H9 (cell line): ENCODE measurements around the gene KIF21B. TPM values are rescaled to one million over a fixed set of nuclear protein-coding genes. Genes with fewer than 3 reads are reported as not detected.

Experiments
- DNase-seq: peaks from one replicate; pipeline ENCODE4 v3.0.0-alpha.2; 2017
- H2AFZ ChIP-seq: one replicate; pipeline ENCODE4 v1.6.1; 2013; ENCODE audit warnings: mild to moderate bottlenecking, low read length, control low read depth, moderate library complexity
- H2AK5ac ChIP-seq: 2 replicates; pipeline ENCODE4 v1.6.1; 2013; ENCODE audit warnings: low read length, control low read depth, mixed read lengths; ENCODE audit not compliant: insufficient read length
- H2BK120ac ChIP-seq: one replicate; pipeline ENCODE4 v1.6.1; 2013; ENCODE audit warnings: low read depth, mild to moderate bottlenecking, low read length, control low read depth, inconsistent platforms; ENCODE audit not compliant: poor library complexity, severe bottlenecking
- H2BK12ac ChIP-seq: 2 replicates; pipeline ENCODE4 v1.6.1; 2013; ENCODE audit warnings: low read length, control low read depth, mixed read lengths, low read depth; ENCODE audit not compliant: insufficient read length
- H2BK15ac ChIP-seq: 2 replicates; pipeline ENCODE4 v1.6.1; 2013; ENCODE audit warnings: low read depth, low read length, control low read depth
- H2BK20ac ChIP-seq: one replicate; pipeline ENCODE4 v1.6.1; 2013; ENCODE audit warnings: low read depth, mild to moderate bottlenecking, low read length, control low read depth, inconsistent platforms; ENCODE audit not compliant: poor library complexity, severe bottlenecking
- H2BK5ac ChIP-seq: 2 replicates; pipeline ENCODE4 v1.6.1; 2013; ENCODE audit warnings: low read length, control low read depth, mixed read lengths; ENCODE audit not compliant: insufficient read length
- H3K14ac ChIP-seq: 2 replicates; pipeline ENCODE4 v1.6.1; 2013; ENCODE audit warnings: low read length, control low read depth; ENCODE audit not compliant: insufficient read depth
- H3K18ac ChIP-seq: 2 replicates; pipeline ENCODE4 v1.6.1; 2013; ENCODE audit warnings: low read depth, mild to moderate bottlenecking, mixed read lengths, low read length, control low read depth; ENCODE audit not compliant: insufficient read length
- H3K23ac ChIP-seq: 2 replicates; pipeline ENCODE4 v1.6.1; 2013; ENCODE audit warnings: low read length, control low read depth, mixed read lengths, low read depth; ENCODE audit not compliant: insufficient read length
- H3K23me2 ChIP-seq: 2 replicates; pipeline ENCODE4 v1.6.1; 2013; ENCODE audit warnings: low read depth, mild to moderate bottlenecking, mixed read lengths, low read length, control low read depth; ENCODE audit not compliant: insufficient read length, poor library complexity, severe bottlenecking
- H3K27ac ChIP-seq: 2 replicates; pipeline ENCODE4 v1.5.1; 2013; ENCODE audit warnings: low read length, control low read depth, mixed read lengths, low read depth; ENCODE audit not compliant: insufficient read length
- H3K27me3 ChIP-seq: 2 replicates; pipeline ENCODE4 v1.6.1; 2013; ENCODE audit warnings: low read length, control low read depth, inconsistent platforms; ENCODE audit not compliant: insufficient read depth
- H3K4ac ChIP-seq: 2 replicates; pipeline ENCODE4 v1.6.1; 2013; ENCODE audit warnings: low read depth, mild to moderate bottlenecking, control low read depth, inconsistent platforms, low read length, moderate library complexity
- H3K4me1 ChIP-seq: 2 replicates; pipeline ENCODE4 v1.6.1; 2013; ENCODE audit warnings: low read length, control low read depth, inconsistent platforms; ENCODE audit not compliant: insufficient read depth
- H3K4me2 ChIP-seq: 2 replicates; pipeline ENCODE4 v1.6.1; 2013; ENCODE audit warnings: low read length, control low read depth, mixed read lengths; ENCODE audit not compliant: insufficient read length, insufficient read depth
- H3K56ac ChIP-seq: 2 replicates; pipeline ENCODE4 v1.6.1; 2013; ENCODE audit warnings: low read depth, mild to moderate bottlenecking, mixed read lengths, low read length, control low read depth; ENCODE audit not compliant: insufficient read length
- H3K79me1 ChIP-seq: 2 replicates; pipeline ENCODE4 v1.6.1; 2013; ENCODE audit warnings: low read depth, mild to moderate bottlenecking, moderate library complexity, low read length, control low read depth, inconsistent platforms; ENCODE audit not compliant: insufficient read depth, poor library complexity, severe bottlenecking
- H3K79me2 ChIP-seq: 2 replicates; pipeline ENCODE4 v1.6.1; 2013; ENCODE audit warnings: low read length, control low read depth, inconsistent platforms; ENCODE audit not compliant: insufficient read depth
- H3K9ac ChIP-seq: 2 replicates; pipeline ENCODE4 v1.6.1; 2013; ENCODE audit warnings: low read length, control low read depth, mixed read lengths; ENCODE audit not compliant: insufficient read length; ENCODE audit errors: extremely low read depth
- H3K9me3 ChIP-seq: one replicate; pipeline ENCODE4 v1.6.1; 2013; ENCODE audit warnings: low read depth, low read length, inconsistent platforms; ENCODE audit not compliant: control insufficient read depth
- H3T11ph ChIP-seq: one replicate; pipeline ENCODE4 v1.6.1; 2013; ENCODE audit warnings: mild to moderate bottlenecking, low read length, control low read depth, inconsistent platforms
- H4K20me1 ChIP-seq: one replicate; pipeline ENCODE4 v1.6.1; 2013; ENCODE audit not compliant: control insufficient read depth, insufficient read length, insufficient read depth
- H4K5ac ChIP-seq: 2 replicates; pipeline ENCODE4 v1.6.1; 2013; ENCODE audit warnings: low read depth, mild to moderate bottlenecking, mixed read lengths, low read length, control low read depth; ENCODE audit not compliant: insufficient read length
- H4K8ac ChIP-seq: replicated peaks from 2 replicates; pipeline ENCODE4 v1.6.1; 2013; ENCODE audit warnings: low read length, control low read depth, mixed read lengths, low read depth; ENCODE audit not compliant: insufficient read length
- H4K91ac ChIP-seq: 2 replicates; pipeline ENCODE4 v1.6.1; 2013; ENCODE audit warnings: low read depth, mild to moderate bottlenecking, moderate library complexity, mixed read lengths, low read length, control low read depth; ENCODE audit not compliant: insufficient read length
- H3K27ac Mint-ChIP-seq, 3 experiments: 2 replicates in 2 of 3; 3 replicates in 1 of 3; pipeline ENCODE4 v1.8.0; 2020 to 2021; ENCODE audit warnings: mixed read lengths in 3 of 3, mild to moderate bottlenecking in 1 of 3, moderate library complexity in 1 of 3
- H3K27me3 Mint-ChIP-seq: 2 replicates; pipeline ENCODE4 v1.8.0; 2021; ENCODE audit warnings: low read depth, mild to moderate bottlenecking, moderate library complexity, mixed read lengths
- H3K36me3 Mint-ChIP-seq, 3 experiments: 2 replicates in 2 of 3; 3 replicates in 1 of 3; pipeline ENCODE4 v1.8.0; 2020 to 2021; ENCODE audit warnings: low read depth in 3 of 3, mixed read lengths in 3 of 3; ENCODE audit not compliant: insufficient read depth in 1 of 3
- H3K4me1 Mint-ChIP-seq, 2 experiments: 2 replicates each; pipeline ENCODE4 v1.8.0; 2020; ENCODE audit warnings: mixed read lengths in 2 of 2
- H3K4me3 Mint-ChIP-seq, 2 experiments: 2 replicates in 1 of 2; 3 replicates in 1 of 2; pipeline ENCODE4 v1.8.0; 2020 to 2021; ENCODE audit warnings: mild to moderate bottlenecking in 2 of 2, mixed read lengths in 2 of 2, moderate library complexity in 1 of 2
- H3K9me3 Mint-ChIP-seq, 2 experiments: 2 replicates in 1 of 2; 3 replicates in 1 of 2; pipeline ENCODE4 v1.8.0; 2020; ENCODE audit warnings: mild to moderate bottlenecking in 2 of 2, mixed read lengths in 2 of 2, moderate library complexity in 1 of 2
- WGBS: extraction: QIAGEN DNeasy Blood & Tissue Kit; methylation state at CpG from one replicate; pipeline ENCODE4 v1.1.7; 2013; ENCODE audit warnings: missing lambda C conversion rate, low lambda C conversion rate, mixed read lengths; ENCODE audit not compliant: insufficient read length; ENCODE audit errors: extremely low coverage; 5-methylcytosine and 5-hydroxymethylcytosine counted together
- total RNA-seq: library from RNA; stranded (reverse); gene quantifications from 2 replicates; pipeline ENCODE4 v1.2.1, GENCODE V29; 2021
- TF ChIP-seq, protein P1 (sequence below): fragments of 200-600 bp; sonication (generic); conservative IDR thresholded peaks from 3 replicates; pipeline ENCODE4 v1.8.0; 2021; ENCODE audit warnings: antibody characterized with exemption, mild to moderate bottlenecking

Gene KIF21B
- total RNA-seq, 1 experiment from 2014 or later: 7.5 TPM

DNA sequence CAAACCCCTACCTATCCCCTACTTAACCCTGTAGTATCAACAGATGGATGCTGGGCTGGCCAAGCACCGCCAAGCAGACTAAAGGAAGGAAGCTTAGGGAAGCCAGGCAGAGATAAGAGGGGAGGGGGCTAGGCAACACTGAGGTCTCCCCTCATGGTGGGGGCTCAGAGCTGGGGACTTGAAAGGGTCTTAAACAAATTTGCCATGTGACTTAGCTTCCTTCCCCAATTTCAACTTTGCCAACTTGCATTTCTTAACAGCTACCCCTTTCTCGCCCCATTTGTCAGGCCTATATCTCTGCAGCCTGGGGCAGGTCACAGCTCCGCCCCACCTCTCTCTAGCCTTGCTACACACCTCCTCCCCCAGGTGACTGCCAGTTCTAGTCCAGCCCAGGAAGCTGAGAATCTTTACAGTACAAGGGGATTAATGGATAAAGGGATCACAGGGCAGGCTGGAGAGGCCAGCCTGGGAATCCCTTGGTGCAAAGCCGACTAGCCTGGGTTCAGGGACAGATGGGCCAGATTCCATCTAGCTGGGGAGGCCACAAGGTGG is 3.4 kb downstream of the KIF21B start:
- no peaks in the 10 kb centered on the region for H3K79me1 ChIP-seq
- WGBS: no CpG with 5 or more reads among the region's 4 CpGs
- H4K8ac ChIP-seq: no peak overlapping the region
- no peak overlapping the region for H2AFZ ChIP-seq
- peaks cover 12% of the 10 kb centered on the region for H3K4me1 ChIP-seq
- no peak overlapping the region for H2BK5ac ChIP-seq
- no peak overlapping the region for H3K9ac ChIP-seq
- H2BK12ac ChIP-seq: no peak overlapping the region
- H4K91ac ChIP-seq: no peak overlapping the region
- no peaks in the 10 kb centered on the region for H4K20me1 ChIP-seq
- no peak for DNase-seq
- no peak overlapping the region for H2AK5ac ChIP-seq
- H3K27ac Mint-ChIP-seq: peak overlapping the region; percentile 33 to 95 (median 64); a peak in 5 of 7 replicates
- H3K4me1 Mint-ChIP-seq: peaks cover 60 to 83% of the 10 kb centered on the region in 2 experiments
- H2BK15ac ChIP-seq: no peak overlapping the region
- no peak overlapping the region for H3K18ac ChIP-seq
- H3T11ph ChIP-seq: no peak overlapping the region
- no peaks in the 10 kb centered on the region for H3K36me3 Mint-ChIP-seq
- H3K27ac ChIP-seq: no peak overlapping the region
- no peaks in the 10 kb centered on the region for H3K27me3 ChIP-seq
- H4K5ac ChIP-seq: no peak overlapping the region
- H2BK120ac ChIP-seq: no peak overlapping the region
- H3K4ac ChIP-seq: no peak overlapping the region
- no peak overlapping the region for H3K4me2 ChIP-seq
- peaks cover 14% of the 10 kb centered on the region for H3K23me2 ChIP-seq
- H3K14ac ChIP-seq: no peak overlapping the region
- H2BK20ac ChIP-seq: no peak overlapping the region
- no peaks in the 10 kb centered on the region; a peak in 1 of 5 replicates for H3K9me3 Mint-ChIP-seq
- peak overlapping the region in 1 of 2 experiments; percentile 7; a peak in 1 of 5 replicates for H3K4me3 Mint-ChIP-seq
- peaks cover 10% of the 10 kb centered on the region for H3K27me3 Mint-ChIP-seq
- H3K9me3 ChIP-seq: no peaks in the 10 kb centered on the region
- no peaks in the 10 kb centered on the region; the same call in 1 of the 2 replicates for H3K79me2 ChIP-seq
- TF ChIP-seq, protein P1, sequence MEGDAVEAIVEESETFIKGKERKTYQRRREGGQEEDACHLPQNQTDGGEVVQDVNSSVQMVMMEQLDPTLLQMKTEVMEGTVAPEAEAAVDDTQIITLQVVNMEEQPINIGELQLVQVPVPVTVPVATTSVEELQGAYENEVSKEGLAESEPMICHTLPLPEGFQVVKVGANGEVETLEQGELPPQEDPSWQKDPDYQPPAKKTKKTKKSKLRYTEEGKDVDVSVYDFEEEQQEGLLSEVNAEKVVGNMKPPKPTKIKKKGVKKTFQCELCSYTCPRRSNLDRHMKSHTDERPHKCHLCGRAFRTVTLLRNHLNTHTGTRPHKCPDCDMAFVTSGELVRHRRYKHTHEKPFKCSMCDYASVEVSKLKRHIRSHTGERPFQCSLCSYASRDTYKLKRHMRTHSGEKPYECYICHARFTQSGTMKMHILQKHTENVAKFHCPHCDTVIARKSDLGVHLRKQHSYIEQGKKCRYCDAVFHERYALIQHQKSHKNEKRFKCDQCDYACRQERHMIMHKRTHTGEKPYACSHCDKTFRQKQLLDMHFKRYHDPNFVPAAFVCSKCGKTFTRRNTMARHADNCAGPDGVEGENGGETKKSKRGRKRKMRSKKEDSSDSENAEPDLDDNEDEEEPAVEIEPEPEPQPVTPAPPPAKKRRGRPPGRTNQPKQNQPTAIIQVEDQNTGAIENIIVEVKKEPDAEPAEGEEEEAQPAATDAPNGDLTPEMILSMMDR: no peak
- H3K23ac ChIP-seq: no peak overlapping the region
- no peak overlapping the region for H3K56ac ChIP-seq
